Measurements from ENCODE around the gene STAG1. TPM values are rescaled to one million over a fixed set of nuclear protein-coding genes. Genes with fewer than 3 reads are reported as not detected.

The STAG1 gene
- total and polyA plus RNA-seq, 2 of the 13 experiments (the other 11 are each of a cell fraction or from before 2014, with no cell fraction given): 6.2 to 25.9 TPM

DNA sequence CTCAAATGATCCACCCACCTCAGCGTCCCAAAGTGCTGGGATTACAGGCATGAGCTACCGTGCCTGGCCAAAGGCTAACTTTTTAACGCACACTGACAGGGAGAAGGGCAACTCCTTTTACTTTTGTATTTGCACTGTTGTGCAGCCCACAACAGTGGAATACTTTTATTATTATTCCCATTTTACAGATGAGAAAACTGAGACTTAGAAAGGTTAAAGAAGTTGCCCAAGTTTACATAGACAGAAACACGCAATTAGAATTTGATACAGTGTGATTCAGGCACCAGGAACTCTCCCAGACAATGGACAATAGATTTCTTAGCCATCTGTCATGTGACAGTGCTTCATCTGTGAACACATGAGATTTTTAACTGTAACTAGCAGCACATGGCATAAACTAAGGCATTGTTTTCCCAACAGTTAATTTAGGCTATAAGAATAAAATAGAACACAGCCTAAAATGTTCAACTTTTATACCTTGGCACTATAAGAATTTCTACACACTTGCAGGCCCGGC, 18.8 kb downstream of the STAG1 start:
- Histone ChIP-seq H4K20me1 (ENCODE audit: insufficient read depth, low read length) (peaks cover 5% of the 10 kb centered on the region; the same call in 1 of the 2 replicates), H3K4me3 (replicated peaks in 1 of 3; ENCODE audit: insufficient read depth in 1 of 3, low read depth in 2 of 3, low read length in 3 of 3) (no peak overlapping the region), H3K36me3 (replicated peaks in 1 of 2; ENCODE audit: control insufficient read depth in 1 of 2, insufficient read depth in 2 of 2, low read length in 2 of 2) (no peaks in the 10 kb centered on the region; a peak in 1 of 5 replicates), H3K27me3 (ENCODE audit: control insufficient read depth in 1 of 2, insufficient read depth in 2 of 2, low read length in 2 of 2) (no peaks in the 10 kb centered on the region), H3K79me2 (ENCODE audit: insufficient read depth, low read length) (peaks cover 86% of the 10 kb centered on the region), H3K27ac (ENCODE audit: extremely low read length, insufficient read depth, low read length) (no peak overlapping the region), H3K4me2 (ENCODE audit: low read depth, low read length) (no peak overlapping the region), H3K9me3 (ENCODE audit: low read length) (no peaks in the 10 kb centered on the region), H3K4me1 (ENCODE audit: insufficient read depth, low read length) (peaks cover 69% of the 10 kb centered on the region), H2AFZ (ENCODE audit: low read length) (no peak overlapping the region), H3K9ac (ENCODE audit: insufficient read depth, low read depth, low read length) (no peak overlapping the region)
- ChIA-PET CTCF (ENCODE audit: low intra/inter-chr PET ratio, low total read pairs) (no interaction called here), POLR2A (interaction anchor here (1.2 kb wide), 1 partner anchor 19 kb away, joined by 3 read pairs; the partner anchor contains the start of gene STAG1)
- in situ Hi-C loops (cut with HindIII; ENCODE audit: extremely low pct_ligation_motif_present, low pct_unique_long_range_greater_than_20kb): loop anchor here (25.0 kb wide), 1 partner anchor 171 kb away; no protein-coding TSS in a partner anchor
- WGBS (ENCODE audit: low lambda C conversion rate): 90% methylated on average over 5 of the region's 5 CpGs
- intact Hi-C loops (cut with micrococcal nuclease; ENCODE audit: unreplicated experiment): loop anchor here (5.0 kb wide), 1 partner anchor 106 kb away; no protein-coding TSS in a partner anchor
- FAIRE-seq (no peak), ATAC-seq (no peak), DNase-seq (ENCODE audit: low spot score) (no peak)
- TF ChIP-seq SOX13 (IDR thresholded peaks at IDR 0.05): no peak
- peak in 1 of 2 experiments; percentile 41; a peak in 1 of 4 replicates for TF ChIP-seq SOX13 (CRISPR knock-in tag; conservative IDR thresholded peaks at IDR 0.05 in 1 of 2, IDR thresholded peaks at IDR 0.05 in 1 of 2)
- TF ChIP-seq MED8 (CRISPR knock-in tag; IDR thresholded peaks at IDR 0.05; ENCODE audit: insufficient replicate concordance): no peak
- TF ChIP-seq ZNF670 (CRISPR knock-in tag; IDR thresholded peaks at IDR 0.05; ENCODE audit: borderline replicate concordance): no peak
- no peak for TF ChIP-seq KLF15 (CRISPR knock-in tag; IDR thresholded peaks at IDR 0.05; ENCODE audit: borderline replicate concordance)
- no peak for TF ChIP-seq ZNF296 (CRISPR knock-in tag; conservative IDR thresholded peaks at IDR 0.05)
- TF ChIP-seq MYNN (CRISPR knock-in tag; IDR thresholded peaks at IDR 0.05; ENCODE audit: low read depth): no peak
- peak; percentile 31; the same call in 1 of the 2 replicates for TF ChIP-seq CHD4 (IDR thresholded peaks at IDR 0.05; ENCODE audit: borderline replicate concordance, low read length)
- TF ChIP-seq KDM1A (CRISPR knock-in tag; IDR thresholded peaks at IDR 0.05): 0 out of 2 replicates have a peak, but pooled peaks have one; percentile 22
- TF ChIP-seq ZNF629 (CRISPR knock-in tag; conservative IDR thresholded peaks at IDR 0.05): peak; percentile 92
- no TSS peak for BruUV-seq (replicated peaks)

Measured in HepG2 (cell line).